ENCODE results near the gene PPP2R3C. TPM values are rescaled to one million over a fixed set of nuclear protein-coding genes. Genes with fewer than 3 reads are reported as not detected.
"Not testable (repeated sequence)": the region's sequence is repeated elsewhere in the genome, so short reads cannot be mapped to it uniquely, and the experiment has no call there.

The PPP2R3C gene
- total RNA-seq, 1 experiment from 2014 or later = 39.9 TPM

GRCh38 chr14:35133542-35134328, 11.9 kb upstream of the PPP2R3C start:
- DNase-seq (ENCODE audit: low read depth) = no peak

GRCh38 chr14:35124127-35124526, 2.3 kb upstream of the PPP2R3C start:
- no peak for DNase-seq (ENCODE audit: low read depth)

DNA sequence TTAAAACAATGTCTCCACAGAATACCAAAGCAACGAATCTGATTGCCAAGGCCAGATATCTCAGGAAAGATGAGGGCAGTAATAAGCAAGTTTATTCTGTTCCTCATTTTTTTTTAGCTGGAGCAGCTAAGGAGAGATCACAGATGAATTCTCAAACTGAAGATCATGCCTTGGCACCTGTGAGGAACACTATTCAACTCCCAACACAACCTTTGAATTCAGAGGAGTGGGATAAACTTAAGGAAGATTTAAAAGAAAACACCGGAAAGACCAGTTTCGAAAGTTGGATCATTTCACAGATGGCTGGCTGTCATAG, 1.6 kb upstream of the PPP2R3C start:
- no peak for DNase-seq (ENCODE audit: low read depth)

DNA sequence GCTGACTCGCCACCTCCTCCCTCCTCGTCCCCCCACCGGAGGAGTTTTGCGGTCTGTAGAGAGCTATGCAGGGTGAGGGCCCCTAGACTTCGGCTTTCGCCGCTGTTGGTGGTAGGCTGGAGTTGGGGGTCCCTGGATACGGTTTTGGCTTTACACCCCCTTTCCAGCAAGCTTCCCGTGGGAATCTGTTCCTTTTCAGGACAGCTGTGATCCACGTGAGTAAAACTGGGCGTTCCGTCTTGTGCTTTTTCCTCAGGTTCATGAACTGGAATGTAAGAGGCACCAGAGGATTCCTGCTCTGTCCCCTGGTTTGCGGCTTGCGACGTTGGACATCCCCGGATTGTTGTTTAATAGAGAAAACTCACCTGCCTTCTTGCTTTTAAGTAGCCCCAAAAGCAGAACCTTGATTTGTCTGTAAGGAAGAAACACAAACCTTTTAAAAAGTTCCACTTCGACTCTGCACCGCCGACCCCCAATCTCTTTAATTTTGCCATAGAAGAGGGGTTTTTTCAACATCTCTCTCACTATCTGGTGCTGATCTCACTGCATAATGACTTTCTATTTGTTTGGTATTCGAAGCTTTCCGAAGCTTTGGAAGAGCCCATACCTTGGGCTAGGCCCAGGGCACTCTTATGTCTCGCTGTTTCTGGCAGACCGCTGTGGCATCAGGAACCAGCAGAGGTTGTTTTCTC, 1.1 kb upstream of the PPP2R3C start:
- peak; percentile 59 for DNase-seq (ENCODE audit: low read depth)

GRCh38 chr14:35121026-35121886, 534 bp downstream of the PPP2R3C start:
- peak; percentile 15 for DNase-seq (ENCODE audit: low read depth)

DNA sequence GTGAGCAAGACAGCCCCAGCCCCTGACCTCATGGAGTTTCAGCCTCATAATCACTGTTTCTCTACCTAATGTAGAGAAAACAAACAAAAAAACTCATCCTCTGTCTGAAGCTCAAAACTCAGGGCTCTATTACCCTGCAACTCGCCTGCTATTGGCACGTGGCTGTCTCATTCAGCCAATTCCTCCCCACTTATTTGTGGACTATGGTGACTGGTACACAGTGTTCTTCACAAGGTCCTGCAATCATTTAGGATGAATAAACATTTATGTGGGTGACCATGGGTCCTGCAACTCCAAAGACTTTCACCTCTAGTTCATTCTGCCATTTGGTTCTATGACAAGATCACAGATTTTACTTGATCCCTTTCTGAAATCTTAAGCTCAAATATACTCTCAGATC, 4.7 kb downstream of the PPP2R3C start:
- DNase-seq (ENCODE audit: low read depth) = peak; percentile 3

GRCh38 chr14:35116242-35116641, 5.5 kb downstream of the PPP2R3C start:
- no peak for DNase-seq (ENCODE audit: low read depth)

DNA sequence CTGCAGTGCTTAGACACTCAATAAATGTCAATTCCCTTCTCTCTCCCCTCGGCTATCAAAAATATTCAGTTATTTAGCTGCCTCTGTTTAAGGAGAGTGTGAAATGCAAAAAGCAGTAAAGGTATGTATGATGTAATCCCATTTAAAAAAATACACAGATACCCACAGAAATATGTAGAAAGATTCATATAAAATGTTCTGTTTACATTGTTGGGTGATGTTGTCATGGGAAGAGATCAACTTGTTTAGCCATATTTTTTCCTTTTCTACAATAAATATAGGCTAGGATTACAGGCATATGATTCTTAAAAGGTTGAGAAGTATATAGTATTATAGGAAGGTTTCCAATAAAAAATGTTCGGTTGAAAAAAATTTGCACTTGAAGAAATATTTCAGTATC, 7.8 kb downstream of the PPP2R3C start:
- no peak for DNase-seq (ENCODE audit: low read depth)

DNA sequence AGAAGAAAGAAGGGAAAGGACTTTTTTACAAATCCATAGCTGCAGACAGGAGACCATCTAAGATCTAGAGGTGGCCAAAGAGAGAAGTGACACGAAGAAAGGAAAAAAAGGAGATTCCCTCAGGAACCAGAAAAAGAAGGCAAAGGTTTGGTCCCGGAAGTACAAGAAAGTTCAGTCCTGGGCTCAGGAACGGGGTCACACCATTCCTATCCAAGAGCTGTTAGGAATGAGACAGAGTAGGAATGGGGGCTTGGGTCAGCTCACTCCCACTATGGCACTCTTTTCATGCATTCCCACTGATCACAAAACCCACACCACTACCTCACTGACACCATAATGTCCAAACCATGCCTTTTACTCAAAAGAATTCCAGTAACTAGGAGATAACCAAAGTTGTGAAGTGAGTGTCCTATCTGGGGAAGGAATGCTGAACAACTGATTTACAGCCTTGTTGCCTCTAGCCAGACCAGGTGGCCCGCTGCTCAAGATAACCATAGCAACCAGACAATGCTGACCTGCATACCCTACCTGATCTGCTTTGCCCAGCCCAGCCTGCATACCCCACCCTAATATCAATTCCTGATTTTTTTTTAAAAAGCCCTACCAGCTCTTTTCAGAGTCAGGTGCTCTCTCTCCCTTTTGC, 8.4 kb downstream of the PPP2R3C start:
- DNase-seq (ENCODE audit: low read depth) = no peak

GRCh38 chr14:35112641-35113040, 9.1 kb downstream of the PPP2R3C start:
- DNase-seq (ENCODE audit: low read depth) = no peak

DNA sequence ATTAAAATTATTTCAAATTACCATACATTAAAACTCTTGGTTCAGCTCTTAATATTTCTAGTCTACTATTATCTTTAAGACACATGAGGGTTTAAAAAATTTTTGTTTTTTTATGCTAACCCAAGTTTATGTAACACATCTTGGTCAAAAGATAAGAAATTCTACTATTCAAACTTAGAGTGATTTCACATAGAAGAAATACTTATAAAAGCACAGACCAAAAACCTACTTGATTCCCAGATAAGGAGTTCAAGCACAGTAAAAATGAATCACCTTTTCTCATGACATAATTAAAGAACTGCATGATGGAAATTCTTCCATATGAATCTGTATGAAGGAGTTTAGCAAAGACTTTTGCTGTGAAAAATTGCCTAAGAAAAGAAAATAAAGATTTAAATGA, 13.9 kb downstream of the PPP2R3C start:
- DNase-seq (ENCODE audit: low read depth) = no peak

DNA sequence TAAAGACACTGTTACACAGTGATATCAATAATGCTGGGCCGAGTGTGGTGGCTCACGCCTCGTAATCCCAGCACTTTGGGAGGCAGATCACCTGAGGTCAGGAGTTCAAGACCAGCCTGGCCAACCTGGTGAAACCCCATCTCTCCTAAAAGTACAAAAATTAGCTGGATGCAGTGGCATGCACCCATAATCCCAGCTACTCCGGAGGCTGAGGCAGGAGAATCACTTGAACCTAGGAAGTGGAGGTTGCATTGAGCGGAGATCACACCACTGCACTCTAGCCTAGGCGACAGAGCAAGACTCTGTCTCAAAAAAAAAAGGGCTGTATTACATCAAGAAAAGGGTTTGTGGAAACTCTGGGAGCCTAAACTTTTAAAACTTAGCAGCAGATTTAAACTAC, 27.1 kb downstream of the PPP2R3C start:
- not testable (repeated sequence) for DNase-seq (ENCODE audit: low read depth)

DNA sequence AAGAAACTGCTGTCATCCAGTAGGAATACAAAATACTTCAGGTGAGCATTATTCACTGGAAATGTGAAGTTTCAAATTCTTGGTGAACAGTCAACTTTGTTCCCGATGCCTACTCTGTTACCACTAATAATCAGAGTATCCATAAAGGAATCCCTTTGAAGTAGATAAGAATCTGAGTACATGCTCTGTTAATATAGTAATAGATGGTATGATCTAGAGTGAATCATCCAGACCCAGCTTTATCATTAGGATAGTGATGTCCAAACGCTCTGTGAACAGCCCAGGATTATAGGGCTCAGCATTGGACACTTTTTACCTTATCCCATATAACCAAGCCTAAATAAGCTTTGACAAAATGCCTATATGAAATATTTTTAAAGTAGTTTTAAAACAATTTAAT, 33.3 kb downstream of the PPP2R3C start:
- no peak for DNase-seq (ENCODE audit: low read depth)

DNA sequence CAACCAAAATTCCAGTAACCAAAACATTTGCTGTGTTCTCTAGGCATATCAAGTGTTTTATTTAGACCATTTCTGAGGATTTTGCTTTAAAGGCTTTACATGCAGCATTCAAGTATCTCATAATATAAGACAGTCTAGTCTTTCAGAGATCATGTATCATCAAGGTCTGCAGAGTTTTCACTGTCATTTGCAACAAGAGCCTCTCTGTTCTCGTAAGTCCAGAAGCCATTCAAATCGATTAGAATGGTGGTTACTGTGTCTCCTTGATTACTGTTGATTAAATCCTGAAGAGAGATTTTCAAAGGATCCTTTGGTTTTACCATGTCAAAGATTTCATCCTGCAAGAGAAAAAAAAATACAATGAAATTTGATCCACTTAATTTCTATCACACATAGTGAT, 36.3 kb downstream of the PPP2R3C start:
- no peak for DNase-seq (ENCODE audit: low read depth)

DNA sequence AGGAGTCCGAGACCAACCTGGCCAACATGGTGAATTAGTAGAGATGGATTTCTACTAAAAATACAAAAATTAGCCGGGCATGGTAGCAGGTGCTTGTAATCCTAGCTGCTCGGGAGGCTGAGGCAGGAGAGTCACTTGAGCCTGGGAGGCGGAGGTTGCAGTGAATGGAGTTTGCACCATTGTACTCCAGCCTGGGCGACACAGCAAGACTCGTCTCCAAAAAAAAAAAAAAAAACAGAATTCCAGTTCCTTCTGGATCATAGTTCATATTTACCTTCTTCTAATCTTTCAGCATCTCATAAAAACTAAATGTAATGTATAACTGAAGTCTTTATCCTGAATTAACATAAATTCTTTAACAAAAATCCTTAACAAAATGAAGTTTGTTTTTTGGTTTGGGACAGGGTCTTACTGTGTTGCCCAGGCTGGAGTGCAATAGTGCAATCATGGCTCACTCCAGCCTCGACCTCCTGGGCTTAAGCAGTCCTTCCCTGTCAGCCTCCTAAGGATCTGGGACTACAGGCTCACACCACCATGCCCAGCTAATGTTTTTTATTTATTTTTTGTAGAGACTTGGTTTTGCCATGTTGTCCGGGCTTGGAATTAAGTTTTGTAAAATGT, 38.1 kb downstream of the PPP2R3C start:
- DNase-seq (ENCODE audit: low read depth) = no peak

- no peak for DNase-seq (ENCODE audit: low read depth)
Observed at GRCh38 chr14:35079742-35080141, 42.0 kb downstream of the PPP2R3C start.

DNA sequence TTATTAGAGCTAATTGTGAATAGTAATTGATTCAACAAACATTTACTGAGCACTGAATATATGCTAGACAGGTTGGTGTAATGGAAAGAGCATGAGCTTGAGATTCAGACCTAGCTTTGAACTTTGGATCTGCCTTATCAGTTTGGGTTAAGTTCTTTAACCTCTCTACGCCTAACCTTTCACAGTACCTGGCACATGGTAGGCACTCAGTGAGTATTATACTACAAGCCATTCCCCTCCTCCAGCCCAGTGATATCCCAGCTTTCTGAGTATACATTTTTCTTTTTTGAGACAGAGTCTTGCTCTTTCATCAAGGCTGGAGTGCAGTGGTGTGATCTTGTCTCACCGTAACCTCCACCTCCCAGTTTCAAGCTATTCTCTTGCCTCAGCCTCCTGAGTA, 43.7 kb downstream of the PPP2R3C start:
- DNase-seq (ENCODE audit: low read depth) = no peak

DNA sequence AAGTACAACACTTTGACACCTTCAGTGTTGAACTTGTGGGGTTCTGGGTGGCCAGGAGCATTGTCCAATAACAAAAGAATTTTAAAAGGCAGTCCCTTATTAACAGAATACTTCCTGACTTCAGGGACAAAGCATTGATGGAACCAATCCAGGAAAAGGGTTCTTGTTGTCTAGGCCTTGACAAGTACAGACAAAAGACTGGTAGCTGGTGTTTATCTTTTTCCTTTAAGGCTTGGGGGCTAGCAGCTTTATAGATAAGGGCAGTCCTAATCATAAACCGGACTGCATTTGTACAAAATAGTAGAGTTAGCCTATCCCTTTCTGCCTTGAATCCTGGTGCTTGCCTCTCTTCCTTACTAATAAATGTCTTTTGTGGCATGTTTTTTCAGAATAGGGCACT, 48.3 kb downstream of the PPP2R3C start:
- no peak for DNase-seq (ENCODE audit: low read depth)

DNA sequence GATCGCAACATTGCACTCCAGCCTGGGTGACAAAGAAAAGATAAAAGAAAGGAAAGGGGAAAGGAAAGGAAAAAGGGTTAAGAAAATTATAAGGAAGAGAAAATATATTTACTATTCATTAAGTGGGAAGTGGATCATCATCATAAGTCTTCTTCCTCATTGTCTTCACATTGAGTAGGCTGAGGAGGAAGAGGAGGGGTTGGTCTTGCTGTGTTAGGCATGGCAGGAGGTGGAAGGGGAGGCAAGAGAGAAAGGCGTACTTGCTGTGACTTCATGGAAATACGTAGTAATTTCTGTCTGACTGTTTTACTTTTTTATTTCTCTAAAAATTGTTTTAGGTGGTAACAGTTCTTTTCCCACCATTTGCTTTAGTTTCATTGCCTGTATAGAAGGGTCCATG, 49.6 kb downstream of the PPP2R3C start:
- no peak for DNase-seq (ENCODE audit: low read depth)

DNA sequence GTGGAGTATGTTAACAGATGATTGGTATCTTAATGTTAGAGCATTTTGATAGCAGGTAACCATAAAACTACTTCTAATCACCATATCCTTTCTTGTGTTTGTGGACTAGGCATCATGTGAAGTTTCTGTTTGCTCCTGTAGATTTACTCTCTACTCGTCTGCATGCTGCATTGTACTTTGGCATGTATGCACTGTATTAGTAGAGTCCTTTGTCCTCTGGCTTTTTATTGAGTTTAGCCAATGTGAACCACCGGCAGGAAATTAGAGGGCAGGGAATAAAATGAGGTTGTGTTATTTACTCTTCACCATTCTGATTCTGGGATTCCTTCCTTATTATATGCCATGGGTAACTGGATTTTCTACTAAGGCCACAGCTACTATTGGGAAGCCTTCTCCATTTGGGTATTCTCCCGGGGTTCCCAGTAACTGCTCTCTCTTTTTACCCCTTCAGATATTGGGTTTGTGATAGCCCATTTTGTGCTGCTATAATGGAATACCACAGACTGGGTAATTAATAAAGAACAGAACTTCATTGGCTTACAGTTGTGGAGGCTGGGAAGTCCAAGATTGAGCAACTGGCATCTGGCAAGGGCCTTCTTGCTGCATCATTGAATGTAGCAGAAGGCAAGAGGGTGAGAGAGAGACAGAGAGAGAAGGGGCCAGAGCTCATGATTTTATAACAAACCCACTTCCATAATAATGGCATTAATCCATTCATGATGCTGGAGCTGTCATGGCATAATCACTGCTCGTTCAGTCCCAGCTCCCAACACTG, 53.4 kb downstream of the PPP2R3C start:
- no peak for DNase-seq (ENCODE audit: low read depth)

DNA sequence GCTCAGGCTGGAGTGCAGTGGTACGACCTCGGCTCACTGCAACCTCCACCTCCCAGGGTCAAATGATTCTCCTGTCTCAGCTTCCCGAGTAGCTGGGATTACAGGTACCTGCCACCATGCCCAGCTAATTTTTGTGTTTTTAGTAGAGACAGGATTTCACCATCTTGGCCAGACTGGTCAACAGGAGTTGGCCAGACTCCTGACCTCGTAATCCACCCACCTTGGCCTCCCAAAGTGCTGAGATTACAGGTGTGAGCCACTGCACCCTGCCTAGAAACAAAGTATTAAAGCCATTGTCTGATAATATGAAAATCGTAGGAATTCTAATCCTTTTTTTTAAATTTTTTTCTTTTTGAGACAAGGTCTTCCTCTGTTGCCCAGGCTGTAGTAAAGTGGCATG, 56.1 kb downstream of the PPP2R3C start:
- DNase-seq (ENCODE audit: low read depth) = not testable (repeated sequence)
